Right renal pelvis (tissue), 4 donors: ENCODE data around the gene NR1H4. TPM values are rescaled to one million over a fixed set of nuclear protein-coding genes. Genes with fewer than 3 reads are reported as not detected.
"Not testable (repeated sequence)": the region's sequence is repeated elsewhere in the genome, so short reads cannot be mapped to it uniquely, and the experiment has no call there.

Experiments
- DNase-seq, 4 donors: peaks; one replicate each; pipeline ENCODE4 v3.0.0-alpha.2; 2013; ENCODE audit warnings: low read depth in 4 of 4, low spot score in 3 of 4, missing footprints in 1 of 4
- polyA plus RNA-seq, 4 donors: library from polyadenylated mRNA; unstranded; fragments of 120-200 nt; gene quantifications; one replicate each; pipeline ENCODE4 v1.2.1, GENCODE V29; 2013; ENCODE audit not compliant: insufficient read length in 4 of 4

Gene NR1H4
- polyA plus RNA-seq: 10 to 100 TPM; 13.0 to 18.6 (median 15.0) TPM

- no peak for DNase-seq
Measured at GRCh38 chr12:100473716-100474150, at the start of gene NR1H4. NR1H4 (plus strand) TSS chr12:100473866; CDS start chr12:100493324, 19,458 bp downstream.

- no peak for DNase-seq
Measured at GRCh38 chr12:100426145-100426544, 47.5 kb upstream of the NR1H4 start.

DNA sequence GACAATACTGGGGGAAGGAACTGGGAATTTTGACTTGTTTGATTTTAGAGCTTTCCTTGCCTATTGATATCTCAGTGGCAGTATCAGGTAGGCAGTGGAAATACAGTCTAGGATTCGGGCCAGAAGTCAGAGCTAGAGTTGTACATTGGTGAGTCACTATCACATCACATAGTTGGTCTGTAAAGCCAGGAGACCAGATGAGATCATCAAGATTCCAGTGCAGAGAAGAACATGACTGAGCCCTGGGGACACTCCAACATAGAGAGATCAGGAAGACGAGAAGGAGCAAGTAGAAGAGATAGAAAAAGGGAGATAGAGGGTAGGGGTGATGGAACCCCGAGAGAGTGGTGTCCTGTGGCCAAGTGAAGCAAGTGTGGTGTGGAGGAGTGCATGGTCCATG lies 46.6 kb upstream of the NR1H4 start:
- DNase-seq: no peak

GRCh38 chr12:100430251-100430650 lies 43.4 kb upstream of the NR1H4 start:
- not testable (repeated sequence) for DNase-seq

- no peak for DNase-seq
Measured at GRCh38 chr12:100433701-100434100, 40.0 kb upstream of the NR1H4 start.

GRCh38 chr12:100434177-100434576 lies 39.5 kb upstream of the NR1H4 start:
- DNase-seq: no peak

DNA sequence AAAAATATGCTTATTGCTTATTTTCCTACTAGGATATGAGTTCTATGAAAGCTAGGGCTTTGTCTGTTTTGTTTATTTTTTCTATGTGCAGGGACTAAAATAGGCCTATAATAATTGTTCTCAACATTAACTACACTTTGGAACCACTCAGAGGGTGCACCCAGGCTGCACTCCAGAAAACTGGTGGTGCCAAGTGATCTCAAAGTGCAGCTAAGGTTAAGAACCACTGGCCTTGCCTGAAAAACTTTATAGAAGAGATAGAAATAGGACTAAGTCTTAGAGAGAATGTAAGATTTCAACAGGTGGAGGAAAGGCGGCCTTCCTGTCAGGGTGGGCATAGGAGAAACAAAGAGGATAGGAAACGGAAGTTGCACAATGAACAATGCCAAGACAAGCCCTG lies 37.7 kb upstream of the NR1H4 start:
- DNase-seq: no peak

- no peak for DNase-seq
Measured at GRCh38 chr12:100437038-100437841, 36.4 kb upstream of the NR1H4 start.

DNA sequence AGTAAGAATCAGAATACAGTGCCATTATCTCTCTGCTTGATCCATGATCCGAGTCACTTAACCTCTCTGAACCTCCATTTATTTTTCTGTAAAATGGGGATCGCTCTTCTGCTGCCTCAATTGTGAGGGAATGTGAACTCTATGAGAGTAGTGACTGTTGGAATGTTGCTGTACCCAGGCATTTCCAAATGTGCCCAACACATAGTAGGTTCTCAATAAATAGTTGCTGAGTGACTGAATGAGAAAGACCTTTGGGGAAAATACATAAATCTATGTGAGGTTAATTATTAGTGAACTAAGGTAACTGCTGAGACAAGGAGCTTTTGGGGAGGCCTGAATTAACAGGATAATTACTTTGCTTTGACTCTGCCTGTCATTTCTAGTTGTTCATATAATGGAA lies 33.9 kb upstream of the NR1H4 start:
- no peak for DNase-seq

DNA sequence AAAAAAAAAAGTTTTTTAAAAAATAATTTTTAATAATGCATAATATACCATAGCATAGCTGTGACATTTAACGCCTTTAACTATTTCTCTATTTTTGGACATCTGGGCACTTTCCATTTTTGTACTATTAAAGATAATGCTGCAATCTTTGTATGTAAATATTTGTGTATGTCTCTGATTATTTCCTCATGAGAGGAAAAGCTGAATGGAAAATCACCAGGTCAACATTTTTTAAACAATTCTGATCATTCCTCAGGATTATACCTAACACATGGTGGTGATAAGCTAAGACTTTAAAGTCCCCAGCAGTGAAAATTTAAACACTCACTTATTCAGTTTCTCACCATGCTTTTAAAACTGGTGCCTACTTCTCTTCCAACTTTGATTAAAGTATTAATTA lies 31.3 kb upstream of the NR1H4 start:
- no peak for DNase-seq

DNA sequence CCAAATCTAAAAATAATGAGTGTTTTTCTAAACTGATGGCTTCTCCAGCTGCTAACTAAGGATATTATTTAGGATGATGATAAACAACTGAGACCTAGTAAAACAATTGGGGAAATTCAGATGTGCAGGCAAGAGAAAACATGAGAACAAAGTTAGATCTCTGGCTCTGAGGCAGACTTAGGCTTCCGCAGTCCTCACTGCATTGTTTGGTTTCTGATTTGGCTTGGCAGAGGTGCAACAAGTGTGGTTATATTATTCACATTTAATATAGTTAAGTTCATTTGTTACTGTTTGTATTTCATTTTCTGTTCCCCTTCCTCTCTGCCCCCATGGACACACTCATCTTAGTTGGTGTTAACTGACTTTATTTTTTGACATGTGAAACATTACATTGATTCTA lies 30.2 kb upstream of the NR1H4 start:
- no peak for DNase-seq

DNA sequence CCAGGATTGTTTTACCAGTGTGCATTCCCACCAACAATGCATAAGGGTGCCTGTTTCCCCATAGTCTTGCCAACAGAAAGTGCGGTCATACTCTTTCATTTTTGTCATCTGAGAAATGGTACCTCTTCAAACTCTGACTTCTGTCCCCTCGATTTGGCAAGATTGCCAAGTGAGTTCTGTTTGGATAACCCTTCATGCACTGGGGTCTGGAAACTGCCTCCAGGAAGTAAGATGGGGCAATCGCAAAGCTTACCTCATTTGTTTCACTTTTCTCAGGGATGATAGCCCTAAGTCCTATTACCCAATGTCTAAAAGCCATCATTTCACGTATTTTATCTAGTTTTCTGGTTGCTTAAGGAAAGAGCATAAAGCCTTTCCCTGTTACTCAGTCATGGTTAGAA lies 28.6 kb upstream of the NR1H4 start:
- DNase-seq: no peak

DNA sequence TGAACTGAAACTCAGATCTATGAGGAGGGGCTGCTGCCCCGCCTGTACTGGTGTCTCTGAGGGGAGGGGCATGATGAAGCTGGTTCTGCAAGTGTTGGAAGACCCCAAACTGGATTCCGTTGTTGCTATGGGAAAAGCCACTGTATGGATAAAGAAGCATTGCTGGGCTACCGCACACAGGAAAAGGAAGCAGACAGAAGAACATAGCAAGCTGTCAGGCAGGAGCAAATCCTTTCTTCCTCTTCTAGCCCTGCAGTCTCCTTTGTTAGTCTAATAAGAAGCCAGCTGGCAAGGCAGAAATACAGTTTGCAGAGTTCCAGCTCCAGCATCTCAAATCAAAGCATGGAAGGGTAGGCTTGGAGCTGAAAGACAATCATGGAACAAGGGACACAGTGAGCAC lies 26.3 kb upstream of the NR1H4 start:
- DNase-seq: no peak

- DNase-seq: no peak
Measured at GRCh38 chr12:100448656-100449055, 25.0 kb upstream of the NR1H4 start.

GRCh38 chr12:100450735-100451134 lies 22.9 kb upstream of the NR1H4 start:
- no peak for DNase-seq

DNA sequence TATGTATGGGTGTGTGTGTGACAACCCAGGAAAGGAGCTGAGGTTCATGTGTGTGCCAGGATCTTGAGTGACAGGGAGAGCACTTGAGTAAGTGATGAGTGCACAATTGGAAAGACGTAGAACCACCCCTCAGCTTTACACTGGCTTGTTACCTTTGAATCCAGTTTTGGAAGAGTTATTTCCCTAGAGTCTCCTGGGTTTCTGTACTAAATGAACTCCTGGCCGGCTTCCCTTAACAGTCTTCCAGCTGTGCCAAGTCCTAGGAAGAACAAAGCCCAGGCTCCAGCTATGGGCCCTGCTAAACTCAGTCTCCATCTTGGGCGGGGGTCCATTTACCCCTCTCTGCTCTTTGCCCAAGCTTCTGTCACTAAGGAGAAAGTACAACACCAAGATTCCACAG lies 19.7 kb upstream of the NR1H4 start:
- no peak for DNase-seq

GRCh38 chr12:100455896-100456295 lies 17.8 kb upstream of the NR1H4 start:
- no peak for DNase-seq

DNA sequence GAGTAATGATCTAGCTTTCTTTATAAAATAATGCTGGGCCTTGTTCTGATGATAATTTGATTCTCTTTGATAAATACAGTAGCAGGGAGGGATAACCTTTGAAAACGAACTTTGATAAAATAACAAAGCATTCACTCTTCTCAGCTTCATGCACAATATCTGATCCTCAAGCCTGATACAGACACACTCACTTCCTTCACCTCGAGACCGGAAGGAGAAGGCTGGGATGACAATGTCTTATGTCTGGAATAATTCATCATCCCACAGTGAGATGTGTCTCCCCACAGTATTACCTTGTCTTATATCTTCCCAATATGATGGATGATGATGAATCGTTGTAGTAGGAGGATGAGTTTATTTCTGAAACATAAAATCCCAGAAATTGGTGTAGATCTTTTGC lies 15.5 kb upstream of the NR1H4 start:
- no peak for DNase-seq

GRCh38 chr12:100460702-100461101 lies 13.0 kb upstream of the NR1H4 start:
- DNase-seq: no peak

- no peak for DNase-seq
Measured at GRCh38 chr12:100461330-100461973, 12.2 kb upstream of the NR1H4 start.

DNA sequence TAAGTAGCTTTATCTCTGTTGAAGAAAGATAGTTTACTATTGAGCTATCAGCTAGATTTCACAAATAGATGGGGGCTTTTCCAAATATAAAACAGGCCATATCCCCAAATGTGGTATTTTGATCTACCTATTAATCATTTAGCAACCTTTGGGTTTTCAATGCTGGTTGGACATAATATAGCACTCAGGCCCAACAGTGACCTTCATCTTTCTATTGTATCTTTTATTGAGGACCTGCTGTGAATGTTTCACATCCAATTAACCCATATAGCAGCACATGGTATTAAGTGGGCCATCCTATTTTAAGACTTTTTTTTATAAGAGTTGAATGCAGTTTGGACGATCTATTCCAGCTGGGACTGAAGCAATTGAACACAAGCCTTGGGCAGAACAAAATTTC lies 10.0 kb upstream of the NR1H4 start:
- no peak for DNase-seq

GRCh38 chr12:100464529-100464928 lies 9.1 kb upstream of the NR1H4 start:
- DNase-seq: no peak
